GM12875 (cell line): ENCODE data around the gene MYO15A.

Experiments used
- H3K4me3 ChIP-seq: one replicate; pipeline ENCODE4 v1.5.1; 2011; ENCODE audit warnings: low read depth, low read length, control low read depth
- TF ChIP-seq, protein P1 (sequence below): IDR thresholded peaks from 2 replicates; pipeline ENCODE4 v1.5.1; 2011; ENCODE audit warnings: low read depth, mild to moderate bottlenecking, control low read depth, inconsistent platforms, low read length, moderate library complexity, borderline replicate concordance; ENCODE audit not compliant: insufficient read depth

Gene MYO15A

GRCh38 chr17:18146259-18146658 is 37.7 kb downstream of the MYO15A start:
- H3K4me3 ChIP-seq, result no peak overlapping the region
- TF ChIP-seq, protein P1, sequence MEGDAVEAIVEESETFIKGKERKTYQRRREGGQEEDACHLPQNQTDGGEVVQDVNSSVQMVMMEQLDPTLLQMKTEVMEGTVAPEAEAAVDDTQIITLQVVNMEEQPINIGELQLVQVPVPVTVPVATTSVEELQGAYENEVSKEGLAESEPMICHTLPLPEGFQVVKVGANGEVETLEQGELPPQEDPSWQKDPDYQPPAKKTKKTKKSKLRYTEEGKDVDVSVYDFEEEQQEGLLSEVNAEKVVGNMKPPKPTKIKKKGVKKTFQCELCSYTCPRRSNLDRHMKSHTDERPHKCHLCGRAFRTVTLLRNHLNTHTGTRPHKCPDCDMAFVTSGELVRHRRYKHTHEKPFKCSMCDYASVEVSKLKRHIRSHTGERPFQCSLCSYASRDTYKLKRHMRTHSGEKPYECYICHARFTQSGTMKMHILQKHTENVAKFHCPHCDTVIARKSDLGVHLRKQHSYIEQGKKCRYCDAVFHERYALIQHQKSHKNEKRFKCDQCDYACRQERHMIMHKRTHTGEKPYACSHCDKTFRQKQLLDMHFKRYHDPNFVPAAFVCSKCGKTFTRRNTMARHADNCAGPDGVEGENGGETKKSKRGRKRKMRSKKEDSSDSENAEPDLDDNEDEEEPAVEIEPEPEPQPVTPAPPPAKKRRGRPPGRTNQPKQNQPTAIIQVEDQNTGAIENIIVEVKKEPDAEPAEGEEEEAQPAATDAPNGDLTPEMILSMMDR, result no peak

DNA sequence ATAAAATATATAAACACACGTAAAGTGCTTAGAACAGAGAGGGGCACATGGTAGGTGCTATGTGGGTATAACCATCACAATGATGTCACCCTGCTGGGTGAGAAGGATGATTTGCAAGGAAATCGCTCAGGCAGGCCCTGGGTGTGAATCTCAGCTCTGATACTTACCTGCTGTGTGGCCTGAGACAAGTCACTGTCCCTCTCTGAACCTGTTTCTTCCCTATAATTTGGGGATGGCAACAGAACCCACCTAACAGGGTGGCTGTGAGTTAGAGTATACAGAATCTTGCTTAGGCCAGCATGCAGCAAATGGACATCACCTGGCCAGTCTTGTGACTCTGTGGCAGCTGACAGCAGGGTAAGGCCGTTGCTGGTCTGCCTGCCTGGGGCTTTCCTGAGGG is 38.4 kb downstream of the MYO15A start:
- no peak overlapping the region for H3K4me3 ChIP-seq
- TF ChIP-seq, protein P1, result no peak

- no peak overlapping the region for H3K4me3 ChIP-seq
- TF ChIP-seq, protein P1, result no peak
Observed at GRCh38 chr17:18148586-18148985, 40.0 kb downstream of the MYO15A start.

GRCh38 chr17:18151290-18151689 is 42.7 kb downstream of the MYO15A start:
- no peak overlapping the region for H3K4me3 ChIP-seq
- TF ChIP-seq, protein P1, result no peak

- no peak overlapping the region for H3K4me3 ChIP-seq
- TF ChIP-seq, protein P1, result no peak
Observed at GRCh38 chr17:18155179-18155578, 46.6 kb downstream of the MYO15A start.

GRCh38 chr17:18156171-18156975 is 47.8 kb downstream of the MYO15A start:
- TF ChIP-seq, protein P1, result no peak
- H3K4me3 ChIP-seq, result no peak overlapping the region

DNA sequence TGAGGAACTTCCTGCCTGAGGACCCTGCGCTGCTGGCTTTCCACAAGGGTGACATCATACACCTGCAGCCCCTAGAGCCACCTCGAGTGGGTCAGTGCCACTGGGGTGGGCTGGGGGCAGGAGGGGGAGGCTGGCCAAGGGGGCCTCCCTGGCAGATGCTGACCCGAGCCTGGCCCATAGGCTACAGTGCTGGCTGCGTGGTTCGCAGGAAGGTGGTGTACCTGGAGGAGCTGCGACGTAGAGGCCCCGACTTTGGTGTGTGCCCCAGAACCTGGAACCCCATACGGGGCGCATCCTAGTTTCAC is 48.4 kb downstream of the MYO15A start:
- TF ChIP-seq, protein P1, result no peak
- no peak overlapping the region for H3K4me3 ChIP-seq
